HuH-7.5 (cell line): ENCODE results near the gene SMG9.
A peak's percentile ranks its signal among the peaks of the same experiment; 100 is the strongest.

ENCODE experiments used
- DNase-seq: peaks from one replicate; pipeline ENCODE4 v3.0.0; 2011; ENCODE audit warnings: low spot score

Gene SMG9

DNA sequence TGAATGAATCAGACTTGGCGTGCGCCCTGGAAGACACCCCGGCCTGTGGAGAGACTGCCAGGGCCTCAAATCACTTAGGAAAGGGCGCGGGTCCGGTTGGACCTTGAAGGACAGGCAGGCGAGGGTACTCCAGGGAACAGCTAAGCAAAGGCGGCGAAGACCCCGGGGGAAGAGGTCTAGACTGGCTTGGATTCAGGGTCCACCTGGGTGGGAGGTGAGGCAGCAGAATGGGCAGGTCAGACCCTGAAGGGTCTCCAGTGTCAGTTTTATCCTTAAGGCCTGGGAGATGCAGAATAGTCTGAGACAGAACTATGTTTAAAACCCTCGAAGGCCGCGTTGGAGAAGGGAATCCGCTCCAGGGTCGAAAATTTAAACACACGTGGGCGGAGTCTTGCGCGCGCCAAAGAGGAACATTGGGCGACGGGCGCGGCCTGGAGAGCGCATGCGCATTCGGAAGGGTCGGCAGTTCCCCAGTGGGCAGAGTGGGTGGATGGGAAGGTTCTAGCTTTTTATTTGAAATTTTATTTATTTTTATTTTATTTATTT, 567 bp upstream of the SMG9 start:
- DNase-seq: peak; percentile 74

DNA sequence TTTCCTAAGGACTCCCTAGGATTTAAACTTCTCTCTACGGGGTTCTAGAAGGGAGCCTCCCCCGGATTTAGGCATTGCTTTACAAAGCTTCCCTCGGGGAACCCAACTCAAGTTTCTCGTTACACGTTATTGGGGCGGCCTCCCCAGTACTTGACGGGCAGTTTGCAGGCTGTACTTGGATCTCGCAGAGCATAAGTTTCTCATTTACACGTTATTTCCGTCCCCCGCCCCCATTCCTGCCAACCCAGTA, 584 bp downstream of the SMG9 start:
- no peak for DNase-seq

DNA sequence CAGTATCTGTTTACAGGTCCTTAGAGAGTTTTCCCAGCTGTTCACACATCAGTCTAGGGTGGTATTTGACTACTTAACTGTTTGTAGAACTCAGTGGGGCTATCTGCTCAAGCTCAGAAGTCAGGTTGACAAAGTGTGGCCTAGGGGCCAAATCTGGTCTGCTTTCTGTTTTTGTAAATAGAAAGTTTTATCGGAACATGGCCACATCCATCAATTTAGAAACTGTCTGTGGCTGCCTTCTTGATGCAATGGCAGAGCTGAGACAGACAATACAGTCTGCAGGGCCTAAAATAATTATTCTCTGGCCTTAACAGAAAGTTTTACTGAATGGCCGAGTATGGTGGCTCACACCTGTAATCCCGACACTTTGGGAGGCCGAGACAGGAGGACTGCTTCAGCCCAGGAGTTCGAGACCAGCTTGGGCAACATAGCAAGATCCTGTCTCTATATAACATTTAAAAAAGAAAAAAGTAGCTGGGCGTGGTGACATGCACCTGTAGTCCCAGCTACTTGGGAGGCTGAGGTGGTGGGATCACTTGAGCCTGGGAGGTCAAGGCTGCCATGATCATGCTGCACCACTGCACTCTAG, 2.4 kb downstream of the SMG9 start:
- no peak for DNase-seq

DNA sequence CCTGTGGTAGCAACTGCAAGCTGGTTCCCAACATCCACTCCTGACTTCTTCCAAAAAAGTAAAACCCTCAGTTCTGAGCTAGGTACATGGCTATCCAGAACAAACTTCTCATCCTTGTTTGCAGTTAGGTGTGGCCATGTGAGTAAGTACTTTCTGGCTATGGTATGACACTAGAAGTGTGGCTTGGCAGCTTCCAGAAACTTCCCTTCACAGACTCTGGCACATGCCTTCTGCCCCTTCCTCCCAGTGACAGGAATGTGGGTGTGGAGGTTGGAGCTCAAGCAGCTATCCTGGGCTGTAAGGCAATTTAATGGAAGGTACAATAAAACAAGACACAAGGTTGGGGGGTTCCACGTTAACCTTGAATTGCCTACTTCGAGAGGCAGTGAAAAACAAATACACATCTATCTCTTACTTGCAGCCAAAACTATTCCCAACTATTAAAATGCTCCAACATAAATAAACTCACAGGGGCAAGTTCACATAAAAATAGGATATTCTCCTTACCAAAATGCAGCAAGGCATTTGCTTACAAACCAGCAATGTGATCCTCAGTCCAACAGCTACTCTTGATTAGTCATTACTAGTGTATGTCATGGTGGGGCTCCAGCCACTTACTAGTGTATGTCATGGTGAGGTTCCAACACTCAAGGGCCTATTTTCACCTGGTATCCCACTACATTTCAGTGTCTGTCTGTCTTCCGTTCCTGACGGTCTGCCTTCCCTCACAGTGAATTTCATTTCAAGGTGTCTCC, 3.1 kb downstream of the SMG9 start:
- no peak for DNase-seq

DNA sequence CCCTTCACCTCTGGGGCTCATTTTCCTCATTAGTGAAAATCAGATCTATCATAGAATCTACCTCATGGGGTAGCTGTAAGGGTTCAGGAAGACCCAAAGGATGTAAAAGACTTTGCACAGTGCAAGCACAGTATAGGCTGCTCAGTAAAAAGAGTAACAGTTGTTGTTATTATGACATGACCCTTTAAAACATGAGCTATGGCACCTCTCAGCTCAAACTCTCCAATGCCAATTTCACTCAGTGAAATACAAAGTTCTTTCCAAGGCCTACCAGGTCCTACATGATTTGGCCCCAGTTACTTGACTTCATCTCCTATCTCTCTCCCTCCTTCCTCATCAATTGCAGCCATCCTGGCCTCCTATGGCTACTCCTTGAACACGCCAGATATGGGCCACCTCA, 4.9 kb downstream of the SMG9 start:
- no peak for DNase-seq

DNA sequence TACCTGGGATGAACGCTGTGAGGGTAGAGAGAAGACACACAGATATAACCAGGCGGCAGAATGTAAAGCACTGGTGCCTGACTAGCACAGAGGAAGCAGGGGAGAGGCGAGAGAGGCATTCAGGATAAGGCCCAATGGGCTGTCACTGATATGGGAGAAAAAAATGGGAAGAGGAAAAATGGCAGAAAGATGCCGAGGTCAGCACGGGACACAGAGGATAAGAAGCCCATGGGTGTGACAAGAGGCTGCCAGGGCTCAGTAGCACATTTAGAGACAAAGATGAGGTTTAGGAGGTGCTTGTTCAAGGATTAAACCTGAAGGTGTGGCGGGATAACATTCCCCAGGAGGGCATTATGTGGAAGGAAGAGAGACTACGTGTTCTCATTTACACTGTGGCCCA, 5.6 kb downstream of the SMG9 start:
- no peak for DNase-seq

DNA sequence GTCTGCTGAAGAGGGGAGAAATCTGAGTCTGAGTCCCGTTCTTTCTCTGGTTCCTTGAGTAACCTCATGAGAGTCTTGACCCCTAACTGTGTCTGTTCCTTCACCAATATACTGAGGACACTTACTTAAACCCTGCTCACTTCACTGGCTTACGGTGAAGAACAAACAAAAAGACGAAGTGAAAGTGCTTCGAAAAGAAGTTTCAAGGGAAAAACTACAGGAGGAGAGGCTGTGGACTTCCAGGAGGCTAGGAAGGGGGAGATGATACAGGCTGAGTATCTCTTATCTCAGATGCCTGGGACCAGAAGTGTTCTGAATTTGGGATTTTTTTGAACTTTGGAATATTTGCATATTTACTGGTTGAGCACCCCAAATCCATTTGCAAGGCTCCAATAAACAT, 6.1 kb downstream of the SMG9 start:
- no peak for DNase-seq

DNA sequence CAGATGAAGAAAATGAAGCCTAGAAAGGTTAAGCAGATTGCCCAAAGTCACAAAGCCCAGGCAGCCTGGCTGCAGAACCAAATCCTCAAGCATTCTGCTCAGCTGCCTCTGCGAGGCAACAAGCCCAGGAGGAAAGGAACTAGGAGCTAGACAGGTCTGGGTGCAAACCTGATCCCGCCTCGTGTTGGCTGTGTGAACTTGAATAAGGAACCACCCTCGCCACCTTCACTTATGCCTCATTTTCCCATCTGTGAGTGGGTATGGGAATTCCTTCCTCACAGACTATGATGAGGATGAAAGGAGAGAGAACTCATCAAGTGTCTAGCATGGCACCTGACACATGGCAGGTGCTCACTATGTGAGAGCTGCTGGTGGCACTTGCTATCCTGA, 6.6 kb downstream of the SMG9 start:
- DNase-seq: no peak

DNA sequence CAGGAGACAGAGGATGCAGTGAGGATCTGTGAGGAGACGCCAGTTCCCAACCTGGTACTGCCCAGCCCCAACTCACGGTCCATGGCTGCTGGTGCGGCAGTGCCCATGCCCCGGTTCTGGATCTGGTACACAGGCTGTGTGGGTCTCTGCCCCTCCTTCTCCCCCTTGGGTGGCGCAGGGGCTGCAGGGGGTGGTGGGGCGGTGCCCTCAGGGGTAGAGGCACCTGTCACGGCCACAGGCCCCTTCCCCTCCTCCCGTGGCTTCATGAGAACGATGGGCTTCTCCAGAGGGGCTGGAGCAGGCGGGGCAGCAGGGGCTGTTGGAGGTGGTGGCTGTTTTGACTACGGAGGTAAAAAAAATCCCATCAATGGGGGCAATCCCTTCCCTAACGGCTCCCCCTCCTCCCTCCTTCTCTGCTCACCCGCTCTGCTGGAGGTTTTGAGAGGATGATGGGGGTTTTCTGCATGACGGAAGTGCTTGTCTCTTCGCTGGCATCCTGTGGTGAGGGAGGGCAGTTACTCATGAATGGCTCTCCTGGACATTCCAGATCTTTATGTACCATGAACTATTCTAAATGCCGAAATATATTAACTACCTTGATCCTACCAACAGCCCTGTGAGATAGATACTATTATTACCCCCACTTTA, 7.1 kb downstream of the SMG9 start:
- no peak for DNase-seq

DNA sequence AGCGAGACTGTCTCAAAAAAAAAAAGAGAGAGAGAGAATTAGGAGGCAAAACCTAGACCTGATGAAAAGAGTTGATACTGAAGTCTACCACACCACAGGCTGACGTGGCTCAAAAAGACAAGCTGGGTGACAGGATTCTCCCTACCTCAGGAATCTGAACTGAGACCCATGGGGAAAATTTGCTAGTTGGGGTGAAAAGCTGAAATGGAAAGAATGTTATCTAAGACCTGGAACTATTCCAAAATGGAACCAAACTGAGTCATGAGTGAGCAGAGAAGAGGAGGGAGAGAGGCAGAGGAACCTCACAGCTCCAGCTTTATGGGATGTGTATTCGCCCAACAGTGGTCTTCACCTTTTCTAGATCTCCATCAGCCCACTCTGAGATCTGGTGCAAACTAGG, 11.7 kb downstream of the SMG9 start:
- no peak for DNase-seq

DNA sequence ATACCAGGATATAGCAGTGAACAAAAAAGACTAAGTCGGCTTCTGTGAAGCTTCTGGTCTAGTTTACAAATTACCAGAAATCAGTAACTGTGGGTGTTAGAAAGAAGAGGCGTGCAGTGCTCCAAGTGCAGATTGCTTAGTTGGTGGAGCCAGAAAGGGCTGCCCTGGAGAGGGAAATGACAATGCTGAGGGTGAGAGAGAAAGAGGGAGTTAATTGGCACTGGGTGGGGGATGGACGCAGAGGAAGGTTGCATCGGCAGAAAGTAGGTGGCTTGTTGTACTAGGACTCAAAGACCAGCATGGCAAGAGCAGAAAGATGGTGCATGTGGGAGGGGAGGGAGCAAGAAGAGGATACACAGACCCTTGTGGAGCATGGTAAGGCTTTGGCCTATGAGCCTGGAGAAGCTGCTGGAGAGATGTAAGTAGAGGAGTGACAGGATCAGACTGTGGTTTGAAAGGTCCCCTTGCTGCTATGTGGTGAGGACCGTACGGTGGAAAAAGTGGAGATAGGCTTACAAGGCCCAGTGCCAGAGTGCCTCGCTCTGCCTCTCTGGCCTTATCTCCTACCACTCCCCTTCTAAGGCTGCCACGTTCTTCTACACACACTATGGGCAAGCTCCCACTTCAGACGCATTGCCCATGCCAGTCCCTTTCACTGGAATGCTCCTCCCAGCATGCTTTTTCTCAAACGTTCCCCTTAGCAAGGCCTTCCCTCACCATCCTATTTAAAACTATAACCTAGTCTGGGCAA, 13.5 kb downstream of the SMG9 start:
- no peak for DNase-seq

DNA sequence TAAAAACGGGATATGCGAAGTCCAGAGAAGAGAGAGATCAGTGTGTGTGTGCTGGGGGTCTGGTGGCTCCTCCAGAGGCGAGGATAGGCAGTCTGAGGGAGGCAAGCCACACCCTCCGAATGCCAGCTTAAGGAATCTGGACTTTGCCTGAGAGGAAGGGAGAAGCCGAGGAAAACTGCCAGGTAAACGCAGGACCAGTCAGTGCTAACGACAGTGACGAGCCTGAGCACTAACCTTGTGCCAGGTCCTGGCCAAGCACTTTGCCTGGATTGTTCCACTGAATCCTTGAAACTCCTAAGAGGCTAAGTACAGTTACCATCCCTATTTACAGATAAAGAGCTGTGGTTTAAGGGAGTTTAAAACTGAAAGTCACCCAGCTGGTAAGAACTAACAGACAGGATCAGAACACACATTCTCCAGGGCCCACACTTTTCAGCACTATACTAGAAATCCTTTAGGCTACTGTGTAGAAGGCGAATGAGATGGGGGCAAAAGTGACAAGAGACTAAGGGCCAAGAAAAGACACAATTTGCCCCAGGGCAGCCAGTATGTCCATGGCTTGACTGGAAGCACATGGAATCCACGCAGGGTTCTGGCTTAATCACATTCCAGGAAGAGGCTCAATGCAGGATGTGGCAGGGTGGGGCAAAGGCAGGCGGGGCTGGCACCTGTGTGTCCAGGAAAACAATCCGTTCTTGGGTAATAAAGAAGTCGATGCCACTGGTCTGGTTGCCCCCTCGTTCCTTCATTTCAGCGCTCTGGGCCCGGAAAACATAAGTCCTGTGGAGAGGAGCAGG, 15.1 kb downstream of the SMG9 start:
- DNase-seq: no peak

DNA sequence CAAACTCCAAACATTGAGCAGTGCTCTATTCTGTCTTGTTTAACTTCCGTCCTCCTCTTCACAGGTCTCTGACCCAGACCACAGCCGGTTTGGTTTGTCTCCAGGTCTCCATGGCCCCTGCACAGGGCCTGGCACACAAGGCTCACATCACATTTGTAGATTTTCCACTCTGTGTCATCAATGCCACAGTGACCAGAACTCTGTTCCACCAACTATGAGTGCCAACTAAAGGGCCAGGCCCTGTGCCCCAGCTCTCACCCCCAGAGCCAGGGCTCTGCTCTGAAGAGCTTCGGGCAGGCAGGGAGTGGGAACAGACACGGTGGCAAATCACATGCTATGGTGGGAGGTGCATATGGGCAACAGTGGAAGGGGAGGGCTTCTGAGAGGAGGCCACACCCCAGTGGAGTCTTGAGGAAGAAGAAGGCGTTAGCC, 16.0 kb downstream of the SMG9 start:
- no peak for DNase-seq

DNA sequence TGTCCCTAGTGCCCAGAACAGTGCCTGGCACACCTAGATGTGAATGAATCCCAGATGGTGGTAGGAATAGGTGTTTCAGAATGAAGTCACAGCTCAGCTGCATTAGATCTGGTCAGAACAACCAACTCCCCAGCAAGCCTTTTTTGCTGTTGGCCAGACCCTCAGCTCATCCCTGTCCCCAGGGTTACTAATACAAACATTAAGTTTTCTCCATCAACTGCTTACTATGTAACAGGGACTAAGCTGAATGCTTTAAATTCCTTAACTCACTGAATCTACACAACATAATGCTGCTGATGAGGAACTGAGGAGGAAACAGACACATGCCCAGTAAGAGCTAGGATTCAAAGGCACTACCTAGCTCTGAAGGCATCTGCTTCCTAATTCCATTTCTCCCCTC, 18.8 kb downstream of the SMG9 start:
- DNase-seq: no peak

DNA sequence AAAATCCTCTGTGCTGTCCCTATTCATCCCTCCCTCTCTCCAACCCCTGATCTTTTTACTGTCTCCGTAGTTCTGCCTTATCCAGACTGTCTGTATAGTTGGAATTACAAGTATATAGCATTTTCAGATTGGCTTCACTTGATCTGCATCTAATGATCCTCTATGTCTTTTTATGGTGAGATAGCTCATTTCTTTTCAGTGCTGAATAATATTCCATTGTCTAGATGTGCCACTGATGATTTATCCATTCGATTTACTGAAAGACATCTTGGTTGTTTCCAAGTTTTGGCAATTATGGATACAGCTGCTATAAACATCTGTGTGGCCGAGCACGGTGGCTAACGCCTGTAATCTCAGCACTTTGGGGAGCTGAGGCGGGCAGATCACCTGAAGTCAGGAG, 19.7 kb downstream of the SMG9 start:
- no peak for DNase-seq

DNA sequence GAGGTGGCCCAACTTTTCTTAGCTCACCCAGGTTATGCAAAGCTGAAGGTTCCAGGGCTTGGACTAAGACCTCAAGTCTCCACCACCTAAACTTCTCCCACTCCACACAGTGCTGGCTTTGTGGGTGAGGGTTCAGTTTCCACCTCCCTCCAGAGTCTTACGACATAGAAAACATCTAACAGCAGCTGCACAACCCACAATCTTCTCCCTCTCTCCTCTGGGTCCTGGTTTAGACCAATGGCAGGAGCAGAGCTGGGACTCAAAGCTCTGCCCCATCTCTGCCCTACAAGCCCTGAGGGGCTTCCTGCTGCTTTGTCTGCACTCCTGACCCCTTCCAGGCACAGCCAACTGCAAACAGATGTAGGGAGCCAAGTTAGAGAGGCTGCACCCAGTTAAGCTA, 22.9 kb downstream of the SMG9 start:
- no peak for DNase-seq

DNA sequence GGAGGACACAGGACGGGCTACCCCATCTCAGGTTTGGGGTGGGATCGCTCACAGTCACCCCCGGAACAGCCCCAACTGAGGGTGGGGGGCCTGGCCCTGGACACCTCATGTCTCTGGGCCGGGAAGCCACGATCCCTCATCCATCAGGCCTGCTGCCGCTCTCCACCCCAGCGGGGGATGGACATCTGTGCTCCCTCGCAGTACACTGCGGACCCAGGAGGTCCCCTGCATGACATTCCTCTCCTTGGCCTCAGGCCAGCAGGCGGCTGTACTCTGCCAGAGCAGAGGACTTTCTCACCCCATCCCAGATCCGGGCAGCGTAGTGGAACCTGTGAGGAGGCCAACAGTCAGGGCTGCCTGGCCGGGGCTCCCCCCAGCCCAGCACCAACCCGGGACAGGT, 23.4 kb downstream of the SMG9 start:
- DNase-seq: no peak

DNA sequence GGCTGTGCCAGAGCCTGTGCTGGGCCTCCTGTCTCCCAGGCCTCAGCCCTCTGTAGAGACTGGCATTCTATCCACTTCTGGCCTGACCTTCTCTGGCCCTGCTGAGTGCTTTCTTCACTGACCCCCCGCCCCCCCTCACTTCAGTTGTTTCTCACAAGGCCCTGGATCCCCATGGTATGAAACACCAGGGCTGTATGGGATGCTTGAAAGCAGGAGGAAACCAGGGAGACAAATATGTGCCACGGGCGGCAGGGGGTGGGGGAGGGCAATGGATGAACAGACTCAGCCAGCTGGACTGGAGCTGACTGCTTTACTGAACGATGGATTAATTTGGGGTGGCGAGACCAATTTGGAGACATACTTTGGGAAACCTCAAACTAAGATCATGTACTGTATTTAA, 24.8 kb downstream of the SMG9 start:
- no peak for DNase-seq

DNA sequence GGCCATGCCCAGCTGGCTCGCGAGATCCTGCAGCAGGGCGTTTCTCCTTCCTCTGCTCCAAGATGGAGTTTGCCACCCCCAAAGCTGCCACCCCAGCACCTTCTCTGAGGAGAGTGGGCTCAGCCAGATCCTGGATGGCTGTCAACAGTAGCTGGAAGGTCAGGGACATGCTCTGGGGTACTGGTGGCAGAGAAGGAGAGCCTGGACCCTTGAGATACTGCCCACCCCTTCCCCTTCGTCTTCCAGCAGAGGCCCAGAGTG, 27.2 kb downstream of the SMG9 start:
- DNase-seq: no peak

DNA sequence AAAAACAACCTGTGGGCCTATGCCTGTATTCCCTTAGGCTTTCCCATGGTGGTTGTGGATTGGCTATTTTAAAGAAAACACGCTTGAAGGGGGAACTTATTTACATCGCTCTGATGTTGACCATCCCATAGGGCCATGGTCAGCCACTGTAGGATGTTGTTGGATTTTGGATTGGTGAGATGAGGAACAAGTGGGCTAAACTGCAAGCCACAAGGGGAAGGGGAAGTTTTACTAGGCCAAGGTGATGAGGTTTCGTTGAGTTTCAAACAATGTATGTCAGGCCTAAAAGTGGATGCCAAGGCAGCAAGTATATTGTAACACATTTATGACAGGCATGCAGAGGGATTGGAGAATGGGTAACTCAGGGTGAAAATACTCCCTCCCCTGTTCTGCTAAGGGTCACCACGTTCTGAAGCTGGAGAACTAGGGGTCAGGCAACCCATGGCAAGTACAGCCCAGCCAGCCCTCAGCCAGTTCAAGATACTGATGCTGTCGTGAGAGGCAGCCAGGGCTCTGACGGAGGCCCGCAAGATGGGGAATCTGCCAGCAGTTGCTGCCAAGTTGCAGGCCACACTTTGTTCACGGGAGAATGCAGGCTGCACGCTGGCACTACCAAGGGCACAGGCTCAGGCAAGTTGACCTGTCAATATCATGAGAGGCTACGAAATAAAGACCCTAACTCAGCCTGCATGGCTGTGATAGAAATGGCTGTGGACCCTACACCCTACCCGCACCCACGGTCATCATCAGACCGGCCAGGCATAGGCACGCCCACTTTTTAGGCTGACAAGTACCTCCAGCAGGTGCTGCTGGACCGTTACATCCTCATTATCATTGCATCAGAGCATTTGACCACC, 27.8 kb downstream of the SMG9 start:
- no peak for DNase-seq

DNA sequence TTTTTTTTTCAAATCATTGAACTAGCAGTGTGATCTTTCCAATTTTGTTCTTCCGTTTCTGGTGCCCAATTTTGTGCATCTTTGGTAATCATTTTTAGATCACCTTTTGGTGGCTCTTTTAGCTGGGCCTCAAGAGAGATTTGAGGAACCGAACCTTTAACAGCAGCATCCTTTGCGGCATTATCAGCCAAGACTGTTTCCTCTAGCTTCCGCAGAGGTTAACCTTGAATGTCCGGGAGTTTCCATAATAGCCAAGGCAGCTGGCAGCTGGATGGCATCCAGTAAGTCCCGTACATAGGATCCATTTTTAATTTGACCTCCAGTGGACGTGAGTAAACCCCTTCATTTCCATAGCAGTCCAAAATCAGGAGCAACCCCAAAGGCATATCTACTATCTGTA, 29.3 kb downstream of the SMG9 start:
- no peak for DNase-seq

DNA sequence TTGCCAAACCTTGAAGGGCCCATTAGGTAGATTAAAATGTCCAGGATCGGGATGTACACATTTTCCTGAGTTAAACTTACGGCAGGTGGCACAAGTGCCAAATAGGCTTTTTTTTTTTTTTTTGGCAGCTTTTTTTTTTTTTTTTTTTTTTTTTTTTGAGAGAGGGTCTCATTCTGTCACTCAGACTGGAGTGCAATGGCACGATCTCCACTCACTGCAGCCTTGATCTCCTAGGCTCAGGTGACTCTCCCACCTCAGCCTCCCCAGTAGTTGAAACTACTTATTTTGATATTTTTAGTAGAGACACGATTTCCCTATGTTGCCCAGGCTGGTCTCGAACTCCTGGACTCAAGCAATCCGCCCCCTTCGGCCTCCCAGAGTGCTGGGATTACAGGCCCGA, 29.9 kb downstream of the SMG9 start:
- DNase-seq: no peak
